Dermis lymphatic vessel endothelial cell (primary cell): ENCODE measurements around the gene DFFB. TPM values are rescaled to one million over a fixed set of nuclear protein-coding genes. Genes with fewer than 3 reads are reported as not detected.

Experiments used
- total RNA-seq: library from RNA; depleted of rRNA; stranded (reverse); fragments of >200 nt; gene quantifications from 2 replicates; pipeline ENCODE4 v1.2.1, GENCODE V29; 2014

The DFFB gene
- total RNA-seq, result 8.6 and 9.3 TPM in 2 replicates

GRCh38 chr1:3856923-3857790 is at the start of gene DFFB, which contains the start of gene CEP104:
Gene DFFB, plus strand, starts transcription at chr1:3857476. Its CDS starts 128 bp downstream, at chr1:3857604.
Gene CEP104, minus strand, starts transcription at chr1:3857211. Its CDS starts 4,804 bp downstream, at chr1:3852407.

GRCh38 chr1:3900150-3900968 is 43.1 kb downstream of the DFFB start, which contains the start of gene C1orf174:
Gene C1orf174, minus strand, starts transcription at chr1:3900272. Its CDS starts 86 bp downstream, at chr1:3900186.

Other genes with a start within 250 kb of the DFFB start
- gene MEGF6, start 246.0 kb upstream of the DFFB start, total RNA-seq, result 84.1 and 129 TPM in 2 replicates
- gene TPRG1L, start 232.5 kb upstream of the DFFB start, total RNA-seq, result 32.2 and 37.9 TPM in 2 replicates
- 13.1 and 16.3 TPM in 2 replicates for gene WRAP73, start 207.4 kb upstream of the DFFB start, total RNA-seq
- gene TP73, start 205.0 kb upstream of the DFFB start, total RNA-seq, result not detected in 2 replicates
- gene CCDC27, start 105.0 kb upstream of the DFFB start, total RNA-seq, result not detected in 2 replicates
- 0.17 and 0.43 TPM in 2 replicates for gene SMIM1, start 84.7 kb upstream of the DFFB start, total RNA-seq
- gene LRRC47, start 61.0 kb upstream of the DFFB start, total RNA-seq, result 22.8 and 28.8 TPM in 2 replicates
- gene CEP104, start 265 bp upstream of the DFFB start, total RNA-seq, result 12.7 and 13.6 TPM in 2 replicates
- gene C1orf174, start 42.8 kb downstream of the DFFB start, total RNA-seq, result 19.2 and 21.7 TPM in 2 replicates